GM19099 (cell line): ENCODE measurements around the gene MAGED2.

Experiments
- POLR2A ChIP-seq: IDR thresholded peaks from 3 replicates; pipeline ENCODE4 v1.6.1; 2011; ENCODE audit warnings: low read depth; ENCODE audit not compliant: insufficient read length; ENCODE audit errors: extremely low read depth

The MAGED2 gene

GRCh38 chrX:54811301-54811885 is 3.8 kb downstream of the MAGED2 start:
- TF ChIP-seq POLR2A, result no peak

GRCh38 chrX:54812306-54812705 is 4.8 kb downstream of the MAGED2 start:
- TF ChIP-seq POLR2A, result no peak

- no peak for TF ChIP-seq POLR2A
These were observed 9.8 kb downstream of the MAGED2 start for GRCh38 chrX:54817220-54817820.

- no peak for TF ChIP-seq POLR2A
These were observed 10.7 kb downstream of the MAGED2 start for GRCh38 chrX:54818221-54818620.

GRCh38 chrX:54819201-54819600 is 11.7 kb downstream of the MAGED2 start:
- no peak for TF ChIP-seq POLR2A

- TF ChIP-seq POLR2A, result no peak
These were observed 13.2 kb downstream of the MAGED2 start for GRCh38 chrX:54820737-54821136.

GRCh38 chrX:54821310-54821709 is 13.8 kb downstream of the MAGED2 start:
- TF ChIP-seq POLR2A, result no peak

GRCh38 chrX:54824195-54824594 is 16.6 kb downstream of the MAGED2 start:
- TF ChIP-seq POLR2A, result no peak

- no peak for TF ChIP-seq POLR2A
These were observed 17.2 kb downstream of the MAGED2 start for GRCh38 chrX:54824722-54825121.

- no peak for TF ChIP-seq POLR2A
These were observed 18.3 kb downstream of the MAGED2 start for GRCh38 chrX:54825716-54826438.

- TF ChIP-seq POLR2A, result no peak
These were observed 19.1 kb downstream of the MAGED2 start for GRCh38 chrX:54826598-54826997.

- TF ChIP-seq POLR2A, result no peak
These were observed 31.0 kb downstream of the MAGED2 start for GRCh38 chrX:54838583-54838982.

- no peak for TF ChIP-seq POLR2A
These were observed 35.1 kb downstream of the MAGED2 start for GRCh38 chrX:54842607-54843006.

- no peak for TF ChIP-seq POLR2A
These were observed 35.5 kb downstream of the MAGED2 start for GRCh38 chrX:54843050-54843449.

- TF ChIP-seq POLR2A, result no peak
These were observed 57.7 kb downstream of the MAGED2 start for GRCh38 chrX:54865208-54865607.
